ENCODE measurements around the gene HSPA12B. TPM values are rescaled to one million over a fixed set of nuclear protein-coding genes. Genes with fewer than 3 reads are reported as not detected.

Gene HSPA12B
- total and polyA plus RNA-seq, 2 of the 8 experiments (the other 6 are each of a cell fraction or from before 2014, with no cell fraction given), result 2.2 to 4.3 TPM

DNA sequence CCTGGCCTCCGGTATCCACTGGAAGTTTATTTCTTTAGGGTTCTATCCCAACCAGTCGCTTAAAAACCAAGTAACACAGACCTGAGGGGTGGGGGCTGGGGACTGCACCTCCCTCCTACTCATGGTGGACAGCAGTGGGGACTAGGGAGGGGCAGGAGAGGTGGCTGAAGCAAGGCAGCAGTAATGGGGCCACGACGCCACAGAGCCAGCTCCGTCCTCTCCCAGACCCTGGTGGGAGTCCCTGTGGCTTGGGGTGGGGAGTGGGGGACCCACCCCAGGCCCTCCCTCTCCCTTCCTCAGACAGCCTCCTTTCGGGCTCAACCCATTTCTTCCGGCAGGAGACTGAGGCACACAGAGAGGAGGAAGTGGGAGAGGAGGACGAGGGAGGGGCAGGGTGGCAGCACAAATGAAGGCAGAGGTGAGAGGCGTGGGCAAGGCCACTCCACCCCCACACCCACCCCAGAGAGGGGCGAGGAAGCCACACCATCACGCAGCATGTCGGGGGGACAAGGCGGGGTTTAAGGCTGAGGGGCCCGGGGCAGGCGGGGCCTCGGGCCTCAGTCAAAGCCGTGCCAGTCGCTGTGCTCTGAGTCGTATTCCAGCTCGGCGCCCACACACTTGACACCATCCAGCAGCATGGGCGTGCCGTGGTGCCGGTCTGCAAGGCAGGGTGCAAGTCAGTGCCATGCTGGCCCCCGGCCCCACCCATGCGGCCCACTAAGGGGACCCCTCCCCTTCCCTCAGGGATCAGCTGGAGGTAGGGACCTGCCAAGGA is 21.2 kb downstream of the HSPA12B start:
- 88% methylated on average over 19 of the region's 26 CpGs; no CpG with 5 or more reads in 1 of the 2 experiments for WGBS, 2 experiments (ENCODE audit: extremely low coverage in 1 of 2, insufficient coverage in 1 of 2, insufficient read length in 1 of 2, insufficient replicate concordance in 2 of 2, low coverage in 1 of 2, low lambda C conversion rate in 2 of 2, missing lambda C conversion rate in 1 of 2)
- no peak for FAIRE-seq

More for the DNA sequence above, 21.2 kb downstream of the HSPA12B start:
- POLR2A ChIA-PET (ENCODE audit: partially characterized antibody), result interaction anchor here (0.6 to 5.9 kb wide), 9 partner anchors 8 to 76 kb away, joined by 3 to 46 read pairs (median 3); partner anchors contain the start of gene ADISSP
- Histone ChIP-seq H2AK5ac (ENCODE audit: low read depth, low read length) (no peak overlapping the region), H3K4me2 (ENCODE audit: insufficient read depth in 1 of 2, low read depth in 2 of 2, low read length in 2 of 2) (no peak overlapping the region), H3K9ac (replicated peaks in 1 of 4; ENCODE audit: extremely low read depth in 1 of 4, low read depth in 3 of 4, low read length in 3 of 4) (no peak overlapping the region), H2BK12ac (ENCODE audit: low read depth, low read length) (no peak overlapping the region), H3K27ac (ENCODE audit: low read depth, low read length) (no peak overlapping the region), H3K4me1 (replicated peaks in 1 of 4; ENCODE audit: control insufficient read depth in 3 of 4, insufficient read depth in 4 of 4, low read length in 3 of 4) (peaks cover 0 to 17% (median 4%) of the 10 kb centered on the region in 4 experiments; a peak in 5 of 7 replicates), H3K23me2 (ENCODE audit: low read depth, low read length) (peaks cover 19% of the 10 kb centered on the region), H3K56ac (replicated peaks; ENCODE audit: insufficient read length, low read depth, low read length) (no peak overlapping the region), H3K4me3 (ENCODE audit: extremely low read depth in 1 of 4, insufficient read depth in 2 of 4, low read depth in 3 of 4, low read length in 4 of 4) (no peak overlapping the region), H2BK5ac (ENCODE audit: low read depth, low read length) (no peak overlapping the region), H2AFZ (ENCODE audit: low read length) (no peak overlapping the region), H3K27me3 (replicated peaks in 1 of 4; ENCODE audit: control insufficient read depth in 3 of 4, extremely low read depth in 1 of 4, insufficient read depth in 3 of 4, low read length in 3 of 4) (peaks cover 4 to 22% (median 17%) of the 10 kb centered on the region in 4 experiments), H3K36me3 (ENCODE audit: control insufficient read depth in 2 of 4, insufficient read depth in 4 of 4, low read length in 3 of 4) (peaks cover 0 to 9% (median 2%) of the 10 kb centered on the region in 4 experiments; a peak in 6 of 8 replicates), H3K14ac (ENCODE audit: insufficient read length) (no peak overlapping the region), H3K79me1 (ENCODE audit: low read depth, low read length) (no peaks in the 10 kb centered on the region; the same call in 1 of the 2 replicates), H3K9me3 (ENCODE audit: insufficient read depth in 2 of 2, low read depth in 1 of 2, low read length in 1 of 2) (no peaks in the 10 kb centered on the region), H3K23ac (ENCODE audit: insufficient read length) (no peak overlapping the region), H4K20me1 (replicated peaks in 1 of 2; ENCODE audit: control insufficient read depth in 1 of 2, insufficient read depth in 2 of 2, low read length in 2 of 2) (peaks cover 6 to 30% of the 10 kb centered on the region in 2 experiments), H4K8ac (ENCODE audit: extremely low read depth, insufficient read depth, low read length) (no peak overlapping the region), H4K5ac (ENCODE audit: insufficient read length, low read depth, low read length) (no peak overlapping the region), H2BK120ac (replicated peaks; ENCODE audit: low read depth, low read length) (no peak overlapping the region), H4K91ac (replicated peaks; ENCODE audit: insufficient read length, low read length) (no peak overlapping the region), H3K79me2 (ENCODE audit: control insufficient read depth in 1 of 2, insufficient read depth in 2 of 2, low read length in 2 of 2) (no peaks in the 10 kb centered on the region), H2BK20ac (ENCODE audit: low read length) (no peak overlapping the region), H3K4ac (replicated peaks; ENCODE audit: insufficient read length, low read depth, low read length) (no peak overlapping the region), H3K18ac (ENCODE audit: extremely low read depth, low read length) (no peak overlapping the region), H2BK15ac (ENCODE audit: low read length) (no peak overlapping the region)
- CTCF ChIA-PET (ENCODE audit: partially characterized antibody), result interaction anchor here (0.6 to 18.6 kb wide), 21 partner anchors 10 to 174 kb away, joined by 3 to 308 read pairs (median 5); partner anchors contain the start of genes ADISSP, AP5S1, HSPA12B and SIGLEC1
- no peak for DNase-seq (ENCODE audit: low read depth in 1 of 2, low spot score in 2 of 2)
- 0 out of 2 replicates have a peak, but pooled peaks have one; percentile 42 for TF ChIP-seq POLR2AphosphoS5 (IDR thresholded peaks at IDR 0.05; ENCODE audit: low read depth, low read length)
- TF ChIP-seq BRCA1 (IDR thresholded peaks at IDR 0.05; ENCODE audit: low read depth, low read length), result no peak

Data from H1 (cell line).